T-cell (primary cell): ENCODE data around the gene KCTD8. TPM values are rescaled to one million over a fixed set of nuclear protein-coding genes. Genes with fewer than 3 reads are reported as not detected.

Experiments
- ATAC-seq, 4 experiments: fragments of 200-7000 bp in 3 of 4; fragments of 150-1000 bp in 1 of 4; cut with Tn5 transposase; replicated peaks in 1 of 4; 1 replicate in 3 of 4; 2 replicates in 1 of 4; pipeline ENCODE4 v1.10.0; 2021; ENCODE audit warnings: moderate library complexity in 3 of 4, mild to moderate bottlenecking in 2 of 4, moderate number of reproducible peaks in 1 of 4
- CTCF ChIA-PET, 2 donors: fragments of 300-600 bp; sonication (Branson Sonifier 250); formaldehyde crosslinking; loops; one replicate each; lab custom pipeline; 2022; ENCODE audit warnings: antibody characterized with exemption in 2 of 2; lab: Charles Lee
- POLR2A ChIA-PET, 2 donors: fragments of 300-600 bp; sonication (Branson Sonifier 250); formaldehyde crosslinking; loops; one replicate each; lab custom pipeline; 2022; ENCODE audit warnings: antibody characterized with exemption in 2 of 2; lab: Charles Lee
- DNase-seq, 35 experiments: peaks; one replicate each; pipeline versions ENCODE4 v3.0.0 to v3.0.0-alpha.2; 2013 to 2023
- H3K27ac ChIP-seq: one replicate; pipeline ENCODE4 v1.5.1; 2013; ENCODE audit warnings: low read length
- H3K27me3 ChIP-seq, 2 experiments: replicated peaks in 1 of 2; 1 replicate in 1 of 2; 2 replicates in 1 of 2; pipeline versions ENCODE4 v1.6.1 to v1.7.0; 2013; ENCODE audit warnings: low read length in 1 of 2, mixed read lengths in 1 of 2; ENCODE audit not compliant: control insufficient read depth in 2 of 2, insufficient read depth in 2 of 2; ENCODE audit errors: extremely low read depth in 1 of 2
- H3K36me3 ChIP-seq, 2 donors: 1 replicate in 1 of 2; 2 replicates in 1 of 2; pipeline versions ENCODE4 v1.6.1 to v1.7.0; 2013; ENCODE audit warnings: low read length in 1 of 2; ENCODE audit not compliant: control insufficient read depth in 2 of 2, insufficient read depth in 1 of 2; ENCODE audit errors: extremely low read depth in 1 of 2
- H3K4me1 ChIP-seq, 2 experiments: 1 replicate in 1 of 2; 2 replicates in 1 of 2; pipeline versions ENCODE4 v1.6.1 to v1.7.0; 2013; ENCODE audit warnings: low read length in 2 of 2, mixed read lengths in 1 of 2; ENCODE audit not compliant: insufficient read depth in 2 of 2, control insufficient read depth in 1 of 2; ENCODE audit errors: extremely low read depth in 1 of 2
- H3K4me3 ChIP-seq, 2 donors: 1 replicate in 1 of 2; 2 replicates in 1 of 2; pipeline versions ENCODE4 v1.5.1 to v1.7.0; 2013; ENCODE audit warnings: mild to moderate bottlenecking in 2 of 2, low read length in 1 of 2, moderate library complexity in 1 of 2; ENCODE audit not compliant: control insufficient read depth in 1 of 2; ENCODE audit errors: extremely low read depth in 1 of 2
- H3K9me3 ChIP-seq: 2 replicates; pipeline ENCODE4 v1.7.0; 2013
- H3K27ac Mint-ChIP-seq, 2 donors: one replicate each; pipeline ENCODE4 v1.8.0; 2020 to 2021; ENCODE audit warnings: mild to moderate bottlenecking in 2 of 2, mixed read lengths in 2 of 2
- H3K27me3 Mint-ChIP-seq, 2 donors: one replicate each; pipeline ENCODE4 v1.8.0; 2021 to 2022; ENCODE audit warnings: mixed read lengths in 2 of 2
- H3K36me3 Mint-ChIP-seq: one replicate; pipeline ENCODE4 v1.8.0; 2021; ENCODE audit warnings: mixed read lengths
- H3K4me1 Mint-ChIP-seq, 3 donors: one replicate each; pipeline ENCODE4 v1.8.0; 2020 to 2022; ENCODE audit warnings: mixed read lengths in 3 of 3, mild to moderate bottlenecking in 1 of 3
- H3K4me3 Mint-ChIP-seq, 3 donors: one replicate each; pipeline ENCODE4 v1.8.0; 2020 to 2022; ENCODE audit warnings: mild to moderate bottlenecking in 3 of 3, mixed read lengths in 3 of 3, moderate library complexity in 3 of 3
- H3K9me3 Mint-ChIP-seq, 3 donors: one replicate each; pipeline ENCODE4 v1.8.0; 2020 to 2022; ENCODE audit warnings: mixed read lengths in 3 of 3
- WGBS: methylation state at CpG from one replicate; pipeline ENCODE4 v1.1.5; 2013; ENCODE audit warnings: missing lambda C conversion rate; ENCODE audit not compliant: insufficient coverage; 5-methylcytosine and 5-hydroxymethylcytosine counted together
- total RNA-seq, 35 experiments: library from RNA in 6 of 35; stranded (reverse) in 6 of 35; fragments of 120-200 nt in 1 of 35; gene quantifications; one replicate each; pipeline versions ENCODE4 v1.2.1 to v1.2.4 and lab custom pipeline; 2013 to 2026

Gene KCTD8
- total RNA-seq, 5 donors from 2014 or later (not counting 1 experiment from before 2014, with no cell fraction given) = not detected

DNA sequence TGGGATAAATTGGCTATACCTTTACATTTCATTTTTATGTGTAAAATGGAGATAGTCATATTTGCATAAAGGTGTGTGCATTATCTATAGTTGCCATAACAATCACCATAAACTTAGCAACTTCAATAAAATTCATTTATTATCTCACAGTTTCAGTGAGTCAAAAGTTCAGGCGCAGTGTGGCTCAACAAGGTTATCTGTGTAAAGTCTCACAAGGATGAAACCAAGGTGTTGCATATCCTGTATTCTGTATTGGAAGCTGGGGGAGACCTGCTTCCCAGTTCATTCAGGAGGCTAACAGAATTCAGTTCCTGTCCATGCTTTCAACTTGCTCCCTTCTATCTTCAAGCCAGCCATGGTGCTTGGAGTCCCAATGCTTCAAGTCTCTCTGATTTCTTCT, 169.5 kb downstream of the KCTD8 start:
- WGBS = no CpG with 5 or more reads among the region's 1 CpG

DNA sequence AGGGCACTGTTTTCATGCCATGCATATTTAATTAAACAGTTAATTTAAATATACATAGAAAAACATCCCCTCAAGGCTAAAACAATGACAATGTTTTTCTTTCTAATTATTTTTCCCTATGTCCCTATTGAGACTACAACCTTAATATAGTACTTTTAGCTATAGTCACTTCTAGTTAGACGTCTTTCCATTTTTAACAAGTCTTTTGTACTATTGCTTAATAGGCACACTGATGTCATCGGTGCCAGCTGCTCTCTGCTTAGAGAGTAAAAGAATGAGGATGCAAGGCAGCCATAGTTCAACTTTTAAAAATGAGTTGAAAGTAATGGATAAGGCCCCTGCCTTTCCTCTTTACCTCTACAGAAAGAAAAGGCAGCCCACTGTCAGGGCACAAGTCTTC, 191.1 kb downstream of the KCTD8 start:
- Mint-ChIP-seq H3K36me3 (no peaks in the 10 kb centered on the region), H3K4me3 (no peak overlapping the region), H3K9me3 (peaks cover 8 to 19% (median 8%) of the 10 kb centered on the region in 3 donors), H3K27ac (no peak overlapping the region), H3K27me3 (no peaks in the 10 kb centered on the region), H3K4me1 (no peaks in the 10 kb centered on the region)
- WGBS = no CpG with 5 or more reads among the region's 2 CpGs
- ATAC-seq (no peak), DNase-seq (no peak)
- H3K27me3 ChIP-seq = no peaks in the 10 kb centered on the region
- no peak overlapping the region for H3K4me3 ChIP-seq
- ChIA-PET POLR2A (no interaction called here), CTCF (no interaction called here)
- H3K4me1 ChIP-seq = no peaks in the 10 kb centered on the region
- no peaks in the 10 kb centered on the region for H3K9me3 ChIP-seq
- no peak overlapping the region for H3K27ac ChIP-seq
- no peaks in the 10 kb centered on the region for H3K36me3 ChIP-seq

More for the DNA sequence above, 169.5 kb downstream of the KCTD8 start:
- H3K4me3 ChIP-seq = no peak overlapping the region
- DNase-seq (no peak), ATAC-seq (no peak)
- no peak overlapping the region for H3K27ac ChIP-seq
- H3K4me3 Mint-ChIP-seq = no peak overlapping the region
- no peaks in the 10 kb centered on the region for H3K4me1 ChIP-seq
- no peaks in the 10 kb centered on the region for H3K4me1 Mint-ChIP-seq
- no peaks in the 10 kb centered on the region for H3K36me3 ChIP-seq
- no peaks in the 10 kb centered on the region for H3K27me3 Mint-ChIP-seq
- ChIA-PET CTCF (no interaction called here), POLR2A (no interaction called here)
- H3K9me3 ChIP-seq = no peaks in the 10 kb centered on the region
- peaks cover 16 to 24% (median 16%) of the 10 kb centered on the region in 3 donors for H3K9me3 Mint-ChIP-seq
- no peaks in the 10 kb centered on the region for H3K36me3 Mint-ChIP-seq
- H3K27ac Mint-ChIP-seq = no peak overlapping the region
- H3K27me3 ChIP-seq = no peaks in the 10 kb centered on the region

DNA sequence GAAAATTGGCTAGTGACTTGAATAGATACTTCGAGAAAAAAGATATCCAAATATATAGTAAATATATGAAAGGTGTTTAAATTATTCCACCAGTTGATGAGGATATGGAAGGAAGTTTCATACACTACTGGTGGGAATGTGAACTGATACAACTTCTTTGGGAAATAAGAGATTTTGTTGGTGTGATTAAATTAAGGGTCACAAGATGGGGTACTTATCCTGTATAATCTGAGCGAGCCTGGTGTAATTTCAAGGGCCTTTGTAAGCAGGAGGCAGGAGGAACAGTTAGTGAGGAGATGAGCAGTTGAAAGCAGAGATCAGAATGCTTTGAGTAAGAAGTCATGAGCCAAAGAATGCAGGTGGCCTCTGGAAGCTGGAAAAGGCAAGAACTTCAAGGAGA, 192.2 kb downstream of the KCTD8 start:
- no peaks in the 10 kb centered on the region for H3K27me3 Mint-ChIP-seq
- peaks cover 8 to 18% (median 8%) of the 10 kb centered on the region in 3 donors for H3K9me3 Mint-ChIP-seq
- DNase-seq (no peak), ATAC-seq (no peak)
- CTCF ChIA-PET = no interaction called here
- Histone ChIP-seq H3K4me3 (no peak overlapping the region), H3K27me3 (no peaks in the 10 kb centered on the region), H3K36me3 (no peaks in the 10 kb centered on the region), H3K27ac (no peak overlapping the region), H3K4me1 (no peaks in the 10 kb centered on the region), H3K9me3 (no peaks in the 10 kb centered on the region)
- no peak overlapping the region for H3K27ac Mint-ChIP-seq
- no peak overlapping the region for H3K4me3 Mint-ChIP-seq
- POLR2A ChIA-PET = no interaction called here
- no peaks in the 10 kb centered on the region for H3K4me1 Mint-ChIP-seq
- WGBS = 86% methylated on average over 1 of the region's 2 CpGs
- H3K36me3 Mint-ChIP-seq = no peaks in the 10 kb centered on the region

DNA sequence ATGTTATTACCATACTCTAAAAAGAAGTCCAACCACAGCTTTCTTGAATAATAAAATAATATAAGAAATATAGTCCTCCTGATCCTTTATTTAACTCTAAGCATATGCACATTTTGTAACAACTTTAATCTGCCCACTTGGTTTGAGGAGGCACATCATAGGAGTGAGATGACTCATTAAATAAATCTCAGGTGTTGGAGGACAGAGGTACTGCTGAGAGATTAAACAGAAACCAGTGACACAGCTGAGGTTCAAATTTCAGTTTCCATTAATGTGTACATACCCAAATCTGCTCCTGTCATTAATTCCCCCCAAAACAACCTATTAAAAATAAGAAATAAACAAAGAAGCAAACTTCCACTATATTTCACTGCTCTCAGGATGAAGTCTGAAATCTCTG, 211.0 kb downstream of the KCTD8 start:
- Mint-ChIP-seq H3K9me3 (peaks cover 6 to 16% (median 10%) of the 10 kb centered on the region in 3 donors), H3K4me3 (no peak overlapping the region), H3K27me3 (no peaks in the 10 kb centered on the region), H3K4me1 (no peaks in the 10 kb centered on the region), H3K36me3 (no peaks in the 10 kb centered on the region), H3K27ac (no peak overlapping the region)
- POLR2A ChIA-PET = no interaction called here
- H3K27me3 ChIP-seq = no peaks in the 10 kb centered on the region
- no peak for ATAC-seq
- no peaks in the 10 kb centered on the region for H3K9me3 ChIP-seq
- CTCF ChIA-PET = no interaction called here
- DNase-seq = no peak
- H3K4me3 ChIP-seq = no peak overlapping the region
- no peaks in the 10 kb centered on the region for H3K36me3 ChIP-seq
- H3K4me1 ChIP-seq = no peaks in the 10 kb centered on the region
- no peak overlapping the region for H3K27ac ChIP-seq

DNA sequence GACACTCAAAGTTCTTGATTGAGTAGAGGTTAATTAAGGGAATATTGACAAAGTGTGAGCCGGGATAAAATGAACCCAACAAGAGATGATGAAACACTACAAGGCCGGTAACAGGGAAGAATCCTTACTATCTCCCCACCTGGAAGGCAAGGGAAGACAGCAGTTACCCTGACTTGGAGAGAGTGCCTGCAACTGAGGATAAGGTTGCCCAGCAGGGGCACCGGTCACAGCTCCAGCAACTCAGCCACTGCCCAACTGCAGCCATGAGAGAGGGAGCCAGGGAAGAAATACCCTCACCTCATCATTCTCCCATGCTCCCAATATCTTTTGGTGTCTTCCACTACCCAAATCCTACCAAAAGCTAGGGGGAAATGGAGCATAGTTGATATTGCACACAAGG, 212.7 kb downstream of the KCTD8 start:
- Histone ChIP-seq H3K27me3 (no peaks in the 10 kb centered on the region), H3K4me3 (no peak overlapping the region), H3K9me3 (no peaks in the 10 kb centered on the region), H3K4me1 (no peaks in the 10 kb centered on the region), H3K27ac (no peak overlapping the region), H3K36me3 (no peaks in the 10 kb centered on the region)
- POLR2A ChIA-PET = no interaction called here
- CTCF ChIA-PET = no interaction called here
- H3K36me3 Mint-ChIP-seq = no peaks in the 10 kb centered on the region
- no peaks in the 10 kb centered on the region for H3K4me1 Mint-ChIP-seq
- no peak for DNase-seq
- no peaks in the 10 kb centered on the region for H3K27me3 Mint-ChIP-seq
- no peak for ATAC-seq
- H3K9me3 Mint-ChIP-seq = peaks cover 6 to 14% (median 13%) of the 10 kb centered on the region in 3 donors
- no CpG with 5 or more reads among the region's 3 CpGs for WGBS
- H3K27ac Mint-ChIP-seq = no peak overlapping the region
- H3K4me3 Mint-ChIP-seq = no peak overlapping the region

DNA sequence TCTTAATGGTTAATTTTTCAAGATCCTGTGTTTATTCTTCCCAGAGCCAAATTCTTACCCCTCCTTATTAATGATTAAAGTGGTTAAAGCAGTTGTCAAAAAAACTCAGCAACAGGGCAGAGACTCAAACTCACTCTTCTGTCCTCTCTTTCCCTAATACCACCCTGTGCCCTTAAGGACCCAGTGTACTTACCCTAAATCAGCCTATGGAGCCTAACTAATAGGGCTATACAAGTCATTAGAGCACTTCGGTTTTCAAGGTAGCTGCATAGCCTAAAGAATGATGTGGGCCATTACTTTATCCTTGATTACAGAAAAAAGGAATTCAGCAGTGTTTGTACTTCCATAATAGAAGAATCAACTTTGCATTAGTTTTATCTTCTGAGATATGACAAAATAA, 216.3 kb downstream of the KCTD8 start:
- H3K36me3 Mint-ChIP-seq = no peaks in the 10 kb centered on the region
- Histone ChIP-seq H3K9me3 (no peaks in the 10 kb centered on the region), H3K27ac (no peak overlapping the region), H3K27me3 (no peaks in the 10 kb centered on the region), H3K4me3 (no peak overlapping the region), H3K4me1 (no peaks in the 10 kb centered on the region), H3K36me3 (no peaks in the 10 kb centered on the region)
- WGBS = no CpG with 5 or more reads among the region's 1 CpG
- ChIA-PET POLR2A (no interaction called here), CTCF (no interaction called here)
- no peaks in the 10 kb centered on the region for H3K27me3 Mint-ChIP-seq
- ATAC-seq (no peak), DNase-seq (no peak)
- H3K4me3 Mint-ChIP-seq = no peak overlapping the region
- peaks cover 7 to 14% (median 8%) of the 10 kb centered on the region in 3 donors for H3K9me3 Mint-ChIP-seq
- H3K27ac Mint-ChIP-seq = no peak overlapping the region
- H3K4me1 Mint-ChIP-seq = no peaks in the 10 kb centered on the region

DNA sequence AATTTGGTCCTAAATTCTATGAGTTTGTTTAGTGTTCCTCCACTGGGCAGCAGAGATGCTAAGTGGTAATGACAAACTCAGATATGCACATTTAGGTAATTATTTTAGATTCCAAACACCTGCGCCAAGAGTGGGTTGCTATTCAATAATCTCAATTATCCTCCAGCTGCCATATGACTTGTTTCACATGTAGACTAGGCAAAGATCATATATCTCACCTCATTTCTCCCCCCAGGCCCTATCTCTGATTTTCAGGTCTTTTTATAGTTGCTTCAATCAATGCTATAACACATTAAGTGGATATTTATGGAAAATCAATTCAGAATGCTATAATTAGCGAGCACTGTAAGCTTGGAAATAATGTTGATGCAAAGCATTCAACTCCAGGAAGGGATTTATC, 217.6 kb downstream of the KCTD8 start:
- Mint-ChIP-seq H3K9me3 (peaks cover 3 to 14% (median 8%) of the 10 kb centered on the region in 3 donors), H3K27me3 (no peaks in the 10 kb centered on the region), H3K36me3 (no peaks in the 10 kb centered on the region), H3K27ac (no peak overlapping the region), H3K4me3 (no peak overlapping the region), H3K4me1 (no peaks in the 10 kb centered on the region)
- POLR2A ChIA-PET = no interaction called here
- WGBS = no CpG with 5 or more reads among the region's 2 CpGs
- no peak for DNase-seq
- CTCF ChIA-PET = no interaction called here
- H3K27me3 ChIP-seq = no peaks in the 10 kb centered on the region
- no peaks in the 10 kb centered on the region for H3K36me3 ChIP-seq
- no peaks in the 10 kb centered on the region for H3K4me1 ChIP-seq
- H3K4me3 ChIP-seq = no peak overlapping the region
- H3K9me3 ChIP-seq = no peaks in the 10 kb centered on the region
- H3K27ac ChIP-seq = no peak overlapping the region
- no peak for ATAC-seq
